IPS-11a (cell line): ENCODE results near the gene DUSP2.
A peak's percentile ranks its signal among the peaks of the same experiment; 100 is the strongest.

ENCODE experiments used
- H3K4me3 ChIP-seq: one replicate; pipeline ENCODE4 v1.5.1; 2013; ENCODE audit warnings: low read depth, low read length, control low read depth

The DUSP2 gene

GRCh38 chr2:96135171-96135570, 10.1 kb downstream of the DUSP2 start:
- H3K4me3 ChIP-seq: no peak overlapping the region

GRCh38 chr2:96134421-96134820, 10.8 kb downstream of the DUSP2 start:
- H3K4me3 ChIP-seq: no peak overlapping the region

- no peak overlapping the region for H3K4me3 ChIP-seq
Observed at GRCh38 chr2:96131813-96132745, 13.2 kb downstream of the DUSP2 start.

- no peak overlapping the region for H3K4me3 ChIP-seq
Observed at GRCh38 chr2:96131152-96131812, 14.0 kb downstream of the DUSP2 start.

GRCh38 chr2:96130483-96130882, 14.8 kb downstream of the DUSP2 start:
- H3K4me3 ChIP-seq: no peak overlapping the region

- no peak overlapping the region for H3K4me3 ChIP-seq
Observed at GRCh38 chr2:96129528-96130120, 15.6 kb downstream of the DUSP2 start.

- H3K4me3 ChIP-seq: no peak overlapping the region
Observed at GRCh38 chr2:96128456-96128855, 16.8 kb downstream of the DUSP2 start.

- no peak overlapping the region for H3K4me3 ChIP-seq
Observed at GRCh38 chr2:96124406-96125265, 20.6 kb downstream of the DUSP2 start.

GRCh38 chr2:96123936-96124335, 21.3 kb downstream of the DUSP2 start:
- no peak overlapping the region for H3K4me3 ChIP-seq

- H3K4me3 ChIP-seq: no peak overlapping the region
Observed at GRCh38 chr2:96123290-96123689, 21.9 kb downstream of the DUSP2 start.

- no peak overlapping the region for H3K4me3 ChIP-seq
Observed at GRCh38 chr2:96122391-96122790, 22.8 kb downstream of the DUSP2 start.

GRCh38 chr2:96121414-96121813, 23.8 kb downstream of the DUSP2 start:
- H3K4me3 ChIP-seq: no peak overlapping the region

GRCh38 chr2:96120991-96121390, 24.2 kb downstream of the DUSP2 start:
- H3K4me3 ChIP-seq: no peak overlapping the region

GRCh38 chr2:96120091-96120720, 25.0 kb downstream of the DUSP2 start:
- no peak overlapping the region for H3K4me3 ChIP-seq

GRCh38 chr2:96119389-96119751, 25.9 kb downstream of the DUSP2 start:
- no peak overlapping the region for H3K4me3 ChIP-seq

- H3K4me3 ChIP-seq: no peak overlapping the region
Observed at GRCh38 chr2:96118698-96119388, 26.4 kb downstream of the DUSP2 start.

- no peak overlapping the region for H3K4me3 ChIP-seq
Observed at GRCh38 chr2:96117701-96118588, 27.3 kb downstream of the DUSP2 start.

GRCh38 chr2:96116879-96117533, 28.2 kb downstream of the DUSP2 start:
- H3K4me3 ChIP-seq: peak overlapping the region; percentile 53
